Stimulated activated CD8-positive, alpha-beta memory T cell treated with anti-CD3 and anti-CD28 coated beads, Interleukin-15, amount 100 ng/mL, for 48 hours (primary cell): ENCODE results near the gene AKAP10.
"Not testable (repeated sequence)": the region's sequence is repeated elsewhere in the genome, so short reads cannot be mapped to it uniquely, and the experiment has no call there.

Experiments
- DNase-seq, 2 donors: peaks; one replicate each; pipeline ENCODE4 v3.0.0-alpha.2; 2020; ENCODE audit warnings: low read depth in 2 of 2

Gene AKAP10

DNA sequence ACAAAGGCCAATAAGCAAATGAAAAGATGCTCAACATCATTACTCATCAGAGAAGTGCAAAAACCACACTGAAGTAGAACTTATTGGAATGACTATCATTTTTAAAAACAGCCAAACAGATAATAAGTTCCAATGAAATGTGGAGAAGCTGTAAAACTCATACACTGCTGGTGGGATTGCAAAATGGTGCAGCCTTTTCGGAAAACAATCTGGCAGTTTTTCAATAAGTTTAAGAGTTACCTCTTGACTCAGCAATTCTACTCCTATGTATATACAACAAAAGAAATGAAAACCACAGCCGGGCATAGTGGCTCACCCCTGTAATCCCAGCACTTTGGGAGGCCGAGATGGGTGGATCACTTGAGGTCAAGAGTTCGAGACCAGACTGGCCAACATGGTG is 49.3 kb downstream of the AKAP10 start:
- no peak for DNase-seq

DNA sequence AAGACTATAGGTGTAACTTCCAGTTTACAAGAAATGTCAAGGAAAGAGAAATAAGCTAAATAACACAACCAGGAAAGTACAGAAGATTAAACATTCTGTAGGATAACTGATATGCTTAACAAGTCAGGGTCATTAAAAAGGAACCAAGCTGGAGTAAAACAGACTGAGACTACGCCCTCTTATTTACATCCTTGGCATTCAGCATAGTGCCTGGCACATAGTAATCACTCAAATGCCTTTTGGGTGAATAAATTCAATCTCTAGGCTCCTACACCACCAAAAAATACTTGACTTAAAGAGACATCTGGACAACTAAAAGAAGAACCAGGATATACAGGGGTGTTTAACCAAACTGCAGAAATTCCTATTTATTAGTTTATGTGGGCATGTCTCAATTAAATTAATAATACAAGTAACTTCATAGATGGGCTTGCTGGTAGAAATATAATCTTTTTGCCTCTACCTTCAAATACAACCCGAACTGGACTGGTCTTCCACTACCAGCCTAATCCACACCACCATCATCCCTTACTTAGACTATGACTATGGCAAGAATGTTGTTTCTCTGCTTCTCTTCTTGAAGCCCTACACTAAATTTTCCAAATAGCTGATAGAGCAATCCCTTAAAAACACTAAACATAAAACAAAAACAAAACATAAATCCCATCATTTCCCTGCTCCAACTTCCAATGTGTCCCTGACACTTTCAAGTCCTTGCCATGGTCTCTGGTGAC is 62.2 kb downstream of the AKAP10 start:
- DNase-seq, result no peak

DNA sequence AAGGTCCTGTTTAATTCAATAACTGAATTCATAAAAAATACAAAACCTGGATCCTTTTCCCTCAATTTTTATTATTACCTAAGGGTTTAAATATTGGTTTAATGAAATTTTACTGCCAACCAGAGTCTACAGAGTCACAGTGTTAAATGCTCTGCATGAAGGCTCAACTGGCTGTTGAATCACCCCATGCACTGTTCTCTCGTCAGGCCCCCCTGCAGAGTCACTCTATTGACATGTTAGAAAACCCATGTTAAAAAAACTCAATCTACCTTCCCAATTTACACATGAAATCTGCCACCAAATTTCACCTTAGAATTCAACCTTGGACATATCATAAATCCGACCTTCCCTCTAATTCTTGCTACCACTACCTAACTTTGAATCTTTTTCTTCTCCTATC is 66.6 kb downstream of the AKAP10 start:
- DNase-seq, result no peak

DNA sequence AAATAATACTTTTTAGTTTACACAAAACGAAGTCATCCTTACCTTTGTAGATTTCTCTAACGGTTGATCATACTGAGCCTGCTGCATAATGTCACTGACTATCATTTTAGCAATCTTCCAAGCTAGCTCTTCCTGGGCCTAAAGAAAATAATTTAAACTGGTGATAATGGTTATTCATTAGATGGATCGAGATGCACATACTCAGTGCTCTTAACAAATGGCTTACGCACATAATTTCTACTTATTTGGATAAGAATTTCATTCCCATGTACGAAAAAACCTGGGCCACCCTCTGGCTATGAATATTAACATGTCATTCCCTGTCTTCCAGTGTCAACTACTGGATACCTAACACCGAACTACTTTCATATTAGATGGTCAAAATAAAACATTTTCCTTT is 68.5 kb downstream of the AKAP10 start:
- no peak for DNase-seq

DNA sequence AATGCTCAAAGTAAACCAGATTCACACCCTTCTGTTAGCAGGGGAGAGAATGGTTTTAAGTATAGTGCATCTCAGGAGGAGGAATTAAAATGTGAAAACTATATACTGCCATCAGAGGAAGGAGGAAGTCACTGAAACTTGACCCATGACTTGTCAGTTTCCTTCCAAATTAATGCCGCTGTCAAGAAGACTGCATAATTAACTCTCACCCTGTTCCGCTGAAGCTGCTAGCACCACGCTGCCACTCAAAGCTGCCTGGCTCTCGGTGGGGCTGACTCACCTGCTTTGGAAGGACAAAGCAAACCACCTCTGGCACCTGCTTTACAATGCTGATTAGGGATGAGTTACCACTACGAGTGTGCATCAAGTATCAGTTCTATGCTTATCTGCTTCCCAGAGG is 72.1 kb downstream of the AKAP10 start:
- DNase-seq, result no peak

DNA sequence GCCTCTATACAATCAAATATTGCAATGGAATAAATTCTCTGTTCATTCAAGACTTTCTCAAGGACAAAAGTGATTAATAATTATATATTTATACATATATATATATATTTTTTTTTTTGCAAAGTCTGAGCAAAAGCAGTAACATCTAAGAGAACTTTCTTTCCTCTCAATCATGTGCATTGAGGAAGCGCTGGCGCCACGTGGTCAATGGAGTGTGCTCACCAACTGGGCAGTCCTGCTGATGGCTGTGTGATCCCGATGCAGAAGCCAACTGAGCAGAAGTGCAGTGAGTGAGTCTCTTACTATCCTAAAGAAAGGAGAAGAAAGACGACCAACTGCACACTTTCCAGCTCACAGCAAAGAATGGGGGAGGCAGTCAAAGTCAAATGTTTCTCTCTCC is 72.7 kb downstream of the AKAP10 start:
- DNase-seq, result no peak

DNA sequence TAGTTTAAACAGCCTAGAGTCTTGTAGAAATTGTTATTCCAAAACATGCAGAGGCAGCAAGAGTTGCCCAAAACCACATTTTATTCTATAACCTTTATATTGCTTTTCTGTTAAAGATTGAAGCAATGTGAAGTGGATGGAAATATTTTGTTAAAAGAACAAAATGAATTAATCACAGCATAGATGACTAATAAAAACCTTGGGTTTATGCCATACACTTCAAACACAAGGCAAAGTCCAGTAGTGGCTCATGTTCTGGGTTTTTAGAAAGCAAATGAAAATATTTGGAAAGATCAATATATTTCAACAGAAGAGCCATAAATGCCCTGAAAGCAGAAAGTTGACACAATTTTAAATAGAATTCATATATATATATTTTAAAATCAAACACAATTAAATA is 73.2 kb downstream of the AKAP10 start:
- no peak for DNase-seq

DNA sequence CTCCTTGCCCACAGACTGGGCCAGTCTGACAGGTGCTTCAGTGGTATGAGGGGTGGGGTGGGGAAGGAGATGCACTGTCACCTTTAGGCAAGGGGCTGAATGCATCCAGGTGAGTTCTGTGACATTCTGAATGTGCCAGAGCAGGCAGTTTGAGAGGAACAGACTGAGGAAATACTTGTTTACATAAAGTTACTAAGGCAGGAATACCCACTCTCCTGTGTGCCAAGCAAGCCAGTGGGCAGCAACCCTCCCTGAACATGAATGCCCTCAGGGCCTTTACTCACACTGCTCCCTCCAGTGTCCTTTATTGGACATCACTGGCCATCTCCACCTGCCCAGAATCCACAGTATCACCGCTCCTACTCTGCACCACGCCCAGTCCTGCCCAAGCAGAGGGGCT is 76.8 kb downstream of the AKAP10 start:
- no peak for DNase-seq

DNA sequence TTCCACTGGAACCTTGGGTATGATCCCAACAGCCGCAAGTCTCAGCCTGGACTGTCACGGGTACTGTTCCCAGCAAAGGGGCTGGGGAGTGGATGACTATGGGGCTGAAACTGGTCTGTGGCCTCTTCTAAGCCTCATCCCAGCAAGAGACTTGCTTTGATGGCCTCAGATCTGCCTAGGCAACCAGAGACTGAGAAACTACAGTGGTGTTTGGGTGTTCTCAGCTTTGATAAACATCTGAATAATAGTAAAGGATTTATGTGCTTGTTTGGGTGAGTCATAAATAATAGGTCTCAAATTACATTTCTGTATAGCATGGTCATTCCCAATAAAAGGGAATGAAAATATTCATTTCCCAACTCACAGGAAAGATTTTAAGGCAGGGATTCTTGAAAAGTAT is 79.7 kb downstream of the AKAP10 start:
- DNase-seq, result no peak

DNA sequence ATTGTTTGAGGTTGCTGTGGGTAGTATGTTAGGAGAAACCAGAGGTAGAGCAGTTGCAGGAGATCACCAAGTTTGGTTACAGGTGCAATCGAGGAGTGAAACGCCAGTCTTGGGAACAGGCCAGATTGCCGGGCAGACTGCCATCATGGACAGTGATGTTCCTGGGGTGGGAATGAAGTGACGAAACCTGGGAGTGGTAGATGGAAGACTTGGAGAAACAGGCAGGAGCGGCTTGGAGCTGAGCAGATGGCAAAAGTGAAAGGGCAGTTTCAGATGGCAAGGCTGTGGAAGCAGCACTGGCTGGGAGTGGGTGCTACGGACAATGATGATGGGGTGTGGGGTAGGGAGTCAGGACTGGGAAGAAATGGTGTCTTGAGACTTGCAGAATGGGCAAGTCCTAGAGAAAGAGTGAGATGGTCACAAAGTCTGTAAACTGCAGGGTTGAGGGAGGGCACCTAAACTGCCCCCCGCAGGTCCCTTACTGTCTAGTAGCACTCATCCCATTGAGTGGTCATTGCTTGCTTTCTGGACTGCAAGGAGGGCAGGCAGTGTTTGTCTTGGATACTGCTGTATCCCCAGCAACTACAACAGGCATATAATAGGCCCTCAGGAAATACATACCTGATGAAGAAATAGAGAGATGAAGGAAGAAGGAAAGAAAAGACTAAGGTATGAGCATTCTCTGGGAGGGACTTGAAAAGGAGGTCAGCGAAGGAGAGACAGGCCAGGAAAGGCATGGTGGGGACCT is 80.4 kb downstream of the AKAP10 start:
- no peak for DNase-seq

DNA sequence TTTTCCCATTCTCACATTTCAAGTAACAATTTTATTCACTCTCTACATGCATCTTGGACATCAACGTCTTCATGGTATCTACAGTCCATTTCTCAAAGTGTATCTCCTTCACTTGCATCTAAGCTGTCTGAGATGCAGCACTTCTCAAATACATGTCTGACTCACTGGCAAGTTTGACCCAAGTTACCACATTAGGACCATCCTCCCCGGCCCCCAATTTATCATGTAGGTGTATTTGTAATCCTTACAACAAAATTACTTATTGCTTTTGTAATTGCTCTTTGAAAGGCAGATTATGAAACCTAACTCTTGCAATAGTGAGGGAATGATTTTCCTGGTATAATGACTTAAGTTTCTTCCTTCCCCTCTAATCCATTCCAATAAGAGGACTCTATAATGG is 80.9 kb downstream of the AKAP10 start:
- DNase-seq, result no peak

DNA sequence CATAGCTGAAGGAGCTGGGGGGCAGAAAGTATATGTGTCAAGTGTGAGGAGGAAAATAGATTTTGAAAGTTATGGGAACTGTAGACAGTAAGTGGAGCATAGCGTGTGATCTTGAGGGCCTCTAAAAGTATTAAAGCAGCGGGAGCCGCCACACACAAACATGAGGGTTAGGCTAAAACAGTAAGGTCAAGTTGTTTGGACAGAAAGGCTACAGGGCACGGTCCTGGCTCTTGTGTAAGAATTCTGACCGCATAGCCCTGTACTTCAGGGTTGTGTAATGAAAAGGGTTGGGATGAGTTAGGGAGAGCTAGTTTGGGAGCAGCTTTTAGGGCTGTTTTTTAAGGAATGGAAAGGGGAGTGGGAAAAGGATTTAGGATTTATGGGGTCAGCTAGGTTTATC is 87.1 kb downstream of the AKAP10 start:
- not testable (repeated sequence) for DNase-seq

DNA sequence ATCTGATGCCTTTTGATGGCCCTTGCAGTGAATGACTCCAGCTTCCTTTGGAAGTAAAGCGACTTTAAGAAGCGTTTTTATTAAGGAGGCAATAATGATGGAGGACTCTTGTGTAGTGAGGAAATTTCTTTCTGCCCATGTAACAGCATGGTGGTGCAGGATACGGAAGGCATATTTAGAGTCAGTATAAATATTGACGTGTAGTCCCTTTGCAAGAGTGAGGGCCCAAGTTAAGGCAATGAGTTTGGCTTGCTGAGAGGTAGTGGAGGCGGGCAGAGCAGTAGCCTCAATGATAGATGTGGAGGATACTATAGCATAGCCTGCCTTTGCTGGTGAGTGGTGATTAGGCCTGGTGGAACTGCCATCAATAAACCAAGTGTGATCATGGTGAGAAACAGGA is 87.6 kb downstream of the AKAP10 start:
- not testable (repeated sequence) for DNase-seq

DNA sequence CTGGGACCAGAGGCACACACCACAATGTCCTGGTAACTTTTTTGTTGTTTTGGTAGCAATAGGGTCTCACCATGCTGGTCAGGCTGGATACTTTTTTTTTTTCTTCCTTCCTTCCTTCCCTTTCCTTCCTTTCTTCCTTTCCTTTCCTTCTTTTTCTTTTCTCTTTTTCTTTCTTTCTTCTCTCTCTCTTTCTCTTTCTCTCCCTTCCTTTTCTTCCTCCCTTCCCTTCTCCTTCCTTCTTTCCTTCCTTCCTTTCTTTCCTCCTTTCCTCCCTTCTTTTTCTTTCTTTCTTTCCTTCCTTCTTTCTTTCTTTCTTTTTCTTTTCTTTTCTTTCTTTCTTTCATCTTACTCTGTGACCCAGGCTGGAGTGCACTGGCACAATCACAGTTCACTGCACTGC is 91.5 kb downstream of the AKAP10 start:
- DNase-seq, result no peak

DNA sequence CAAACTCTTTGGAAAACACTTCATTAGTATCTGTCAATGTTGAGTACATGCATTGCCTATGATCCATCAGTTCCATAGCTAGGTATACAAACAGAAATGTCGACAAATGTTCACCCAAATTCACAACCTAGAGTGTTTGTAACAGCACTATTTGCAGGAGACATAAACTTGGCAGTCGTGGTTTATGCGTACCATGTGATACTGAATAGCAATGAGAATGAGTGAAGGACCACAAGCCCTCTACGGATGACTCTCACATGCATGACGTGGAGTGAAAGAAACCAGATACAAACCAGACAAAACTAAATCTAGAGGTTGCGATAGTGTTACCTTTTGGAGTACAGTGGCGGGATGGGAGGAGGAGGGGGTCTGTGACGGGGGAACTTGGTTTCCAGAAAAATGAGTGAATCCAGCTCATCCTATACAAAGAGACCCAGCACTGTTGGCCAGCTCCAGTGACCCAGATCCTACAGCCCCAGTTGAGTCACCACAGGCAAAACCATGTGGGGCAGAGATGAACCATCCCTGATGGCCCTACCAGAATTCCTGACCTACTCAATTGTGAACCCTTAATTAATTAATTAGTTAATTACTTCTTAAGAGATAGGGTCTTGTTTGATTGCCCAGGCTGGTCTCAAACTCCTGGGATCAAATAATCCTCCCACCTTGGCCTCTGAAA is 94.0 kb downstream of the AKAP10 start:
- DNase-seq, result no peak

DNA sequence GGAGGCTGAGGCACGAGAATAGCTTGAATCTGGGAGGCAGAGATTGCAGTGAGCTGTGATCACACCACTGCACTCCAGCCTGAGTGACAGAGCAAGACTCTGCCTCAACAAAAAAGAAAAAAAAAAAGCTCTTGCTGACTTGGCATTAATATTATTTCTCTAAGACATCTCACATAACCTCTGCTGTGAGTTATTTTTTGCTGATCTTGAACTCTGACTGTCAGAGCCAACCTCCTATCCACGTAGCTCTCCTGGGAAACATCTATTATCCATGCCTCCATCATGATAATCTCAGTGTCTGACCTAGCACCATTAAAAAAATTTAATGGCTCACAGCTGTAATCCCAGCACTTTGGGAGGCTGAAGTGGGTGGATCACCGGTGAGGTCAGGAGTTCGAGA is 97.2 kb downstream of the AKAP10 start:
- DNase-seq, result no peak

DNA sequence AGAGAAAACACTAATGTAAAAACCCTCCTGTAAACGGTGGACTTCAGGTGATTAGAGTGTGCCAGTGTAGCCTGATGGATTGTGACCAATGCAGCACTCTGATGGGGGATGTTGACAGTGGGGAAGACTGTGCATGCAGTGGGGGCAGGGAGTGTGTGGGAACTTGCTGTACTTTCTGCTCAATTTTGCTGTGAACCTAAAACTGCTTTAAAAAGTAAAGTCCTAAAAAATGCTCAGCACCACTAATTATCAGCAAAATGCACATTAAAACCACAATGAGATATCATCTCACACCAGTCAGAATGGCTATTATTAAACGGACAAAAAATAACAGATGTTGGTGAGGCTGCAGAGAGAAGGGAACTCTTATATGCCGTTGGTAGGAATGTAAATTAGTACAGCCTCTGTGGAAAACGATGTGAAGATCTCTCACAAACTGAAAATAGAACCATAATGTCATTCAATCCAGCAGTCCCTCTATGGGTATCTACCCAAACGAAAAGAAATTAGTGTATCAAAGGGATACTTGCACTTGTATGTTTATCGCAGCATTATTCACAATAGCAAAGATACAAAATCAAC is 100.2 kb downstream of the AKAP10 start:
- DNase-seq, result no peak

DNA sequence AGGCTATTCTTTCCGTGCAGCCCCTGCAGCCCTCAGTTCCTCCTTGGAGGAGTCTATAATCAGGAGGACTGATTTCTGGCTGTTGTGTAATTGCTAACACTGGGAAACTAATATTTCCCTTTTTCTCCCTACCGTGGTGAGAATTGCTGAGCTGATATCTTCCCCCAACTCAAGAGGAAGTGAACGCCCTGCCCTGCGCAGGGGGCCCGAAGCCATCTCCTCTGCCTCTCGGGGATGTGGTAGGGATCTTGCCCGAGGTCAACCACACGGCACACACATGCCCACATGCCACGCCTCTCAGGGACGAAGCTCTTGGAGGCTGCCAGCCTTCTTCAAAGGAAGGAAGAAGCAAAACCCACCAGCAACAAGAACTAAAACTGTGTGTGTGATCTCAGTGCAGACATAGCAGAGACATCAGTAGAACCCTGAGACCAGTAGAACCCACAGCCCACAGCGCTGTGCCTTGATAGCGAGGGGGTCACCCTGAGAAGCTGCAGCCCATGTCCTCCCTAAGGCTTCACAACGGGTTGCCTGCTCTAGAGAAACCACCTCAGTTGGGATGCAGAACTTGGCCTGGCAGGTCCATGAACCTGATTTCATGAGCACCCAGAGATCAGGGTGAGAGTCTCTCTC is 101.0 kb downstream of the AKAP10 start:
- peak; percentile 9 to 10 for DNase-seq

DNA sequence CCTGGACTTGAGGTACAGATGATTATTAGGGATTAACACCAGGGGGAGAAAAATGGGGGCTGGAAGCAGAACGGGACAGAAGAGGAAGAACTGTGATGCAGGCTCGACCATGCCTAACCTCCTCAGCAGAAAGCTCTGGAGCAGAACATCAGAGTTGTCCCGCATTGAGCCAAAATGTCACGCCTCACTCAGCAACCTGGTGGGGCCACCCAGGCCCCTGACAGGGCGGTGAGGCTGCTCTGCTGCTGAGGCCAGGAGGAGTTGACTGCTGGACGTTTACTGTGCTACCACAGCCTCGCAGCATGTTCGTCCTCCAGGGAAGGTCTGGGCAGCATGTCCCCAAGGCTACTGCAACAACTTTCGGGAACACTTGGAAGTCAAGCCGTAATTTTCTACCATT is 103.4 kb downstream of the AKAP10 start:
- no peak for DNase-seq

DNA sequence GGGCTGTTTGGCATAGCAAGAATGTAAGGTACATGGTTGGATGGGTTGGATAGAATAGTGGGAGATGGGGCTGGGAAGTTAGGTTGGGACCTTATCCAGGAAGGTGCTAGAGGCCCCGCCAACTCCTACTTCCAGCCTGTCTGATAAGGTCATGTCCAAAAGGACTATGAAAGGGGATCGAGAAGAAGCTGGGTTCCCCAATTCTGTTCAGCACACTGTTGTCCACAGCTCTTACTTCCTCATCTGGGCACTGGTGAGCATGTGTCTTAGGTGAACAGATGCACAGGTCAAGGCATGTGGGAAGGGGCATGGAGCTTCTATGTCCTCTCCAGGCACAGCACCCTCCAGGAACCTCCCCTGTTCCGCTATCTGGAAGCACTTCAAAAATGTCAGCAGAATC is 104.3 kb downstream of the AKAP10 start:
- no peak for DNase-seq

DNA sequence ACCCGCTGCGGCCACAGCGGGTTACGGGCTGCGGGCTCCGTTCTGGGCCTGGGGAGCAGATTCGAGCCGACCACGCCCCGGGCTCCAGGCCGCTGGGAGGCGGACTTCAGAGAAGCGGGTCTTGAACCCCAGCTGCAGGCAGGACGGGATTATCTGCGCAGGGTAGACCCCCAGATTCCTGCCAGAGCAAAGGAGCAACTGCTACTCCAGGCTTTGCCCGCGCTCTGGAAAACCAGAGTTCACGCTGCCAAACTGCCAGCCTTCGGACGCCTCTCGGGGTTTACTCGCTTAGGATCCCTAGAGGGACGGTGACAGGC is 109.6 kb downstream of the AKAP10 start:
- no peak for DNase-seq

DNA sequence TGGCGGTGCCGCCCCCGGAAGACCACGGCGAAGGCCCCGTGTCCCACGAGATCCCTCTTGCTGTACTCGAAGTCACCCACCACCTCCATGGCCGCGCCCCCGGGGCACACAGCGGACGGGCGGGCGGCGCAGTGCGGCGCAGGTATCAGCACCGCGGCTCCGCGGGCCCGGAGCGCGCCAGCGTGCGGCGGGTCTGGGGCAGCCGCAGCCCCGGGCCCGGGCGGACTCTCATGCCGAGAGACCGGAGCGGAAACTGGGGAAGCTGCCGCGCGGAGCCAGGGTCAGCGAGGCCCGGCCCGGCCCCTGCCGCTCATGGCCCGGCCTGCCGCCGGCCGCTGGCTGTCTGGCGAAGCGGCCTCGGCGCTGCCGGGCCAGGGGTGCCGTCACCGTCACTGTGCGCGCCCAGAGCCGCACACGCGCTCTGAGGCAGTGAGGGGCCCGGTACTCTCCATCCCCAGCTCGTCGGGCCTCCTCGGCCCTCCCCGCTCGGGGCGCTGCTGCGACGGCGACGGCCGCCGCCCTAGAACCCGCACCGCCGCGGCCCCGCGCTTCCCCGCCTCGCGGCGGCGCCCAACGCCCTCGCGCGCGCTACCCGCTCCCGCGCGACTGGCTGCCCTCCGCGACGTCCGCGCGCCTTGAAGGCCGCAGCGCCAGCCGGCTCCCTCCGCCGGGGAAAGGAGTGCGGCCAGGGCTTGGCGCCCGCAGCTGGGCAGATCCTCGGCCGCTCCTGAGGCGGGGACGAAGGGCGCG is 110.1 kb downstream of the AKAP10 start, which contains the start of gene ULK2:
ULK2 (minus strand) TSS at position 608 of the 750 bp plus-strand sequence; CDS start at position 89, 519 bp downstream.
- DNase-seq, result peak; percentile 21 to 40
